ENCODE measurements around the gene PIR. TPM values are rescaled to one million over a fixed set of nuclear protein-coding genes. Genes with fewer than 3 reads are reported as not detected.

PIR gene
- total and polyA plus RNA-seq, 4 donors: 8.3 to 29.1 (median 13.4) TPM

- Histone ChIP-seq H3K9me3 (ENCODE audit: control insufficient read depth in 4 of 4, insufficient read depth in 3 of 4, low read length in 3 of 4) (no peaks in the 10 kb centered on the region), H3K36me3 (ENCODE audit: control insufficient read depth in 4 of 4, insufficient read depth in 4 of 4, low read length in 4 of 4) (no peaks in the 10 kb centered on the region), H3K9ac (ENCODE audit: insufficient read depth in 1 of 2, low read length in 2 of 2) (no peak overlapping the region), H3K27me3 (ENCODE audit: control insufficient read depth in 3 of 3, insufficient read depth in 3 of 3, low read length in 2 of 3) (peaks cover 0 to 45% (median 19%) of the 10 kb centered on the region in 3 donors), H3K4me1 (ENCODE audit: control insufficient read depth in 5 of 5, insufficient read depth in 5 of 5, low read length in 5 of 5) (peaks cover 0 to 3% (median 0%) of the 10 kb centered on the region in 5 donors), H3K4me3 (no peak overlapping the region), H3K27ac (ENCODE audit: low read depth in 1 of 2, low read length in 1 of 2) (no peak overlapping the region)
- 56 to 69% methylated on average over 2 of the region's 2 CpGs for WGBS, 2 donors
- TF ChIP-seq, protein P1, sequence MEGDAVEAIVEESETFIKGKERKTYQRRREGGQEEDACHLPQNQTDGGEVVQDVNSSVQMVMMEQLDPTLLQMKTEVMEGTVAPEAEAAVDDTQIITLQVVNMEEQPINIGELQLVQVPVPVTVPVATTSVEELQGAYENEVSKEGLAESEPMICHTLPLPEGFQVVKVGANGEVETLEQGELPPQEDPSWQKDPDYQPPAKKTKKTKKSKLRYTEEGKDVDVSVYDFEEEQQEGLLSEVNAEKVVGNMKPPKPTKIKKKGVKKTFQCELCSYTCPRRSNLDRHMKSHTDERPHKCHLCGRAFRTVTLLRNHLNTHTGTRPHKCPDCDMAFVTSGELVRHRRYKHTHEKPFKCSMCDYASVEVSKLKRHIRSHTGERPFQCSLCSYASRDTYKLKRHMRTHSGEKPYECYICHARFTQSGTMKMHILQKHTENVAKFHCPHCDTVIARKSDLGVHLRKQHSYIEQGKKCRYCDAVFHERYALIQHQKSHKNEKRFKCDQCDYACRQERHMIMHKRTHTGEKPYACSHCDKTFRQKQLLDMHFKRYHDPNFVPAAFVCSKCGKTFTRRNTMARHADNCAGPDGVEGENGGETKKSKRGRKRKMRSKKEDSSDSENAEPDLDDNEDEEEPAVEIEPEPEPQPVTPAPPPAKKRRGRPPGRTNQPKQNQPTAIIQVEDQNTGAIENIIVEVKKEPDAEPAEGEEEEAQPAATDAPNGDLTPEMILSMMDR (IDR thresholded peaks at IDR 0.05; ENCODE audit: control extremely low read depth, extremely low read depth): no peak
- no peak for ATAC-seq (ENCODE audit: insufficient read depth, low FRiP score)
- DNase-seq: peak in 2 of 3 donors; percentile 80 to 86
Measured at GRCh38 chrX:15435836-15436619, 57.1 kb downstream of the PIR start.

- Histone ChIP-seq H3K27ac (ENCODE audit: low read depth in 1 of 2, low read length in 1 of 2) (no peak overlapping the region), H3K36me3 (ENCODE audit: control insufficient read depth in 4 of 4, insufficient read depth in 4 of 4, low read length in 4 of 4) (no peaks in the 10 kb centered on the region), H3K4me3 (no peak overlapping the region), H3K9ac (ENCODE audit: insufficient read depth in 1 of 2, low read length in 2 of 2) (no peak overlapping the region), H3K27me3 (ENCODE audit: control insufficient read depth in 3 of 3, insufficient read depth in 3 of 3, low read length in 2 of 3) (peaks cover 0 to 40% (median 19%) of the 10 kb centered on the region in 3 donors), H3K9me3 (ENCODE audit: control insufficient read depth in 4 of 4, insufficient read depth in 3 of 4, low read length in 3 of 4) (no peaks in the 10 kb centered on the region), H3K4me1 (ENCODE audit: control insufficient read depth in 5 of 5, insufficient read depth in 5 of 5, low read length in 5 of 5) (peaks cover 0 to 3% (median 0%) of the 10 kb centered on the region in 5 donors)
- ATAC-seq (ENCODE audit: insufficient read depth, low FRiP score) (no peak), DNase-seq (no peak)
- TF ChIP-seq, protein P1 (IDR thresholded peaks at IDR 0.05; ENCODE audit: control extremely low read depth, extremely low read depth): no peak
- WGBS, 2 donors: 56 to 59% methylated on average over 2 of the region's 2 CpGs
Measured at GRCh38 chrX:15434205-15434604, 58.9 kb downstream of the PIR start.

DNA sequence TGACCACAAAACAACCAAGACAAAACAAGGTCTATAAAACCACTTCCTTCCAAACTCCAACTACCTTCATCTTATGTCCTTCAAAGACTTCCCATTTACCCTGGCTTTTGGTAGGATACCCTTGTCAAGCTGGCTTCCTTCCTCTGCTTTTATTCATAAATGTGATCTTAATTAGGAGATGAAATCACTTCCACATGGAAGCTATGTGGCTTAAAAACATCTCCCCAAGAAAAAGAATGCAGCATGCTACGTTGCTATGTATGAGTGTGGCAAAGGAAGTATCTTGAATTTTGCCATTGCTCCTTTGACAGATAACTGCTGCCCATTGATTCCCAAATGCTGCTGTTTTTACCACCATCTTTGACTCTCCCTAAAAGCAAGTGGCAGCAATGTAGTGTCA, 62.5 kb downstream of the PIR start:
- H3K9ac ChIP-seq (ENCODE audit: insufficient read depth in 1 of 2, low read length in 2 of 2): no peak overlapping the region
- TF ChIP-seq, protein P1 (IDR thresholded peaks at IDR 0.05; ENCODE audit: control extremely low read depth, extremely low read depth): no peak
- no peaks in the 10 kb centered on the region for H3K4me1 ChIP-seq (ENCODE audit: control insufficient read depth in 5 of 5, insufficient read depth in 5 of 5, low read length in 5 of 5)
- peaks cover 0 to 44% (median 23%) of the 10 kb centered on the region in 3 donors for H3K27me3 ChIP-seq (ENCODE audit: control insufficient read depth in 3 of 3, insufficient read depth in 3 of 3, low read length in 2 of 3)
- 18 to 26% methylated on average over 1 of the region's 1 CpG for WGBS, 2 donors
- no peak overlapping the region for H3K27ac ChIP-seq (ENCODE audit: low read depth in 1 of 2, low read length in 1 of 2)
- DNase-seq (no peak), ATAC-seq (ENCODE audit: insufficient read depth, low FRiP score) (no peak)
- no peaks in the 10 kb centered on the region for H3K9me3 ChIP-seq (ENCODE audit: control insufficient read depth in 4 of 4, insufficient read depth in 3 of 4, low read length in 3 of 4)
- H3K4me3 ChIP-seq: no peak overlapping the region
- no peaks in the 10 kb centered on the region for H3K36me3 ChIP-seq (ENCODE audit: control insufficient read depth in 4 of 4, insufficient read depth in 4 of 4, low read length in 4 of 4)

Measured in lung (tissue), 12 donors.